Breast epithelium (tissue), 4 donors: ENCODE data around the gene VSTM2B. TPM values are rescaled to one million over a fixed set of nuclear protein-coding genes. Genes with fewer than 3 reads are reported as not detected.

Experiments
- DNase-seq, 2 donors: peaks; one replicate each; pipeline ENCODE4 v3.0.0-alpha.2; 2019; ENCODE audit warnings: low spot score in 2 of 2
- H3K27ac ChIP-seq, 2 donors: fragments of 200-600 bp; sonication (generic) in 1 of 2; one replicate each; pipeline ENCODE4 v1.5.1; 2016 to 2019; ENCODE audit warnings: mild to moderate bottlenecking in 1 of 2
- H3K27me3 ChIP-seq, 2 donors: fragments of 200-600 bp; sonication (generic) in 1 of 2; one replicate each; pipeline versions ENCODE4 v1.5.1 to v1.6.0; 2017 to 2019; ENCODE audit warnings: control low read depth in 1 of 2, mild to moderate bottlenecking in 1 of 2
- H3K36me3 ChIP-seq: fragments of 200-600 bp; one replicate; pipeline ENCODE4 v1.5.1; 2019
- H3K4me1 ChIP-seq, 2 donors: fragments of 200-600 bp; sonication (generic); one replicate each; pipeline ENCODE4 v1.5.1; 2016 to 2019; ENCODE audit warnings: control low read depth in 1 of 2
- H3K4me3 ChIP-seq, 3 donors: fragments of 200-600 bp; sonication (generic); 1 replicate in 2 of 3; 2 replicates in 1 of 3; pipeline ENCODE4 v1.5.1; 2016 to 2019; ENCODE audit warnings: mild to moderate bottlenecking in 3 of 3, moderate library complexity in 2 of 3
- H3K9me3 ChIP-seq, 2 donors: fragments of 200-600 bp; sonication (generic) in 1 of 2; one replicate each; pipeline ENCODE4 v1.5.1; 2016 to 2019; ENCODE audit warnings: control low read depth in 1 of 2
- POLR2A ChIP-seq: fragments of 450-650 bp; IDR thresholded peaks from one replicate; pipeline ENCODE4 v1.6.1; 2016; ENCODE audit warnings: antibody characterized with exemption, mild to moderate bottlenecking, moderate library complexity
- POLR2AphosphoS5 ChIP-seq, 3 donors: sonication (generic); formaldehyde crosslinking; IDR thresholded peaks; one replicate each; pipeline ENCODE4 v1.6.1; 2017; ENCODE audit warnings: antibody characterized with exemption in 3 of 3
- intact Hi-C: fragments of 100-400 bp; cut with DNase I; formaldehyde crosslinking; loops from one replicate; pipeline ENCODE4 v1.15.1; 2023; ENCODE audit warnings: low total_unique reads
- total RNA-seq, 3 donors: library from RNA; depleted of rRNA; stranded (reverse); fragments of >200 nt; gene quantifications; one replicate each; pipeline ENCODE4 v1.1.0, GENCODE V29; 2016
- TF ChIP-seq, protein P1 (sequence below), 3 donors: fragments of 450-650 bp; IDR thresholded peaks; one replicate each; pipeline ENCODE4 v1.5.1; 2016 to 2017; ENCODE audit warnings: antibody characterized with exemption in 3 of 3, mild to moderate bottlenecking in 3 of 3, moderate library complexity in 3 of 3

VSTM2B gene
- total RNA-seq, 3 donors from 2014 or later, result not detected

DNA sequence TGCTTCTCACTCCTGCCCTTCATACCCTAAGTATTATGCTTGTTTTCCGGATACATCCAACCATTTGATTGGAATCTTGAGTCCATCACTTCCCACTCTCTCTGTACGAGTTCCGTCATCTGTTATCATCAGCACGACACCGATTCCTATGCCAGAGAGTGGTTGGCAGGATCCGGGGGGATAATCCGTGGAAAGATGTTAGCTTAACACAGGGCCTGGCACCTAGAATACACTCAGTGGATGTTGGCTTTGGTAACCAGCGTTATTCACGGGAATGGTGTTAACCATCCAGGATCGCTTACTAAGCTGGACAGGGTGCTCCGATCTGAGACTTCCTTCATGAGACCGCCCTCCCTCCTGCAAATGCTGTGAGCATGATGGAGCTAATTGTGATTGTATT lies 12.4 kb downstream of the VSTM2B start:
- Histone ChIP-seq H3K9me3 (no peaks in the 10 kb centered on the region), H3K4me1 (no peaks in the 10 kb centered on the region), H3K27me3 (peaks cover 0 to 35% of the 10 kb centered on the region in 2 donors), H3K36me3 (no peaks in the 10 kb centered on the region), H3K4me3 (no peak overlapping the region), H3K27ac (no peak overlapping the region)
- intact Hi-C loops, result no loop called here
- TF ChIP-seq, protein P1, sequence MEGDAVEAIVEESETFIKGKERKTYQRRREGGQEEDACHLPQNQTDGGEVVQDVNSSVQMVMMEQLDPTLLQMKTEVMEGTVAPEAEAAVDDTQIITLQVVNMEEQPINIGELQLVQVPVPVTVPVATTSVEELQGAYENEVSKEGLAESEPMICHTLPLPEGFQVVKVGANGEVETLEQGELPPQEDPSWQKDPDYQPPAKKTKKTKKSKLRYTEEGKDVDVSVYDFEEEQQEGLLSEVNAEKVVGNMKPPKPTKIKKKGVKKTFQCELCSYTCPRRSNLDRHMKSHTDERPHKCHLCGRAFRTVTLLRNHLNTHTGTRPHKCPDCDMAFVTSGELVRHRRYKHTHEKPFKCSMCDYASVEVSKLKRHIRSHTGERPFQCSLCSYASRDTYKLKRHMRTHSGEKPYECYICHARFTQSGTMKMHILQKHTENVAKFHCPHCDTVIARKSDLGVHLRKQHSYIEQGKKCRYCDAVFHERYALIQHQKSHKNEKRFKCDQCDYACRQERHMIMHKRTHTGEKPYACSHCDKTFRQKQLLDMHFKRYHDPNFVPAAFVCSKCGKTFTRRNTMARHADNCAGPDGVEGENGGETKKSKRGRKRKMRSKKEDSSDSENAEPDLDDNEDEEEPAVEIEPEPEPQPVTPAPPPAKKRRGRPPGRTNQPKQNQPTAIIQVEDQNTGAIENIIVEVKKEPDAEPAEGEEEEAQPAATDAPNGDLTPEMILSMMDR (IDR thresholded peaks at IDR 0.05), result no peak
- TF ChIP-seq POLR2A (no peak), POLR2AphosphoS5 (IDR thresholded peaks at IDR 0.05) (no peak)
- DNase-seq, result no peak

DNA sequence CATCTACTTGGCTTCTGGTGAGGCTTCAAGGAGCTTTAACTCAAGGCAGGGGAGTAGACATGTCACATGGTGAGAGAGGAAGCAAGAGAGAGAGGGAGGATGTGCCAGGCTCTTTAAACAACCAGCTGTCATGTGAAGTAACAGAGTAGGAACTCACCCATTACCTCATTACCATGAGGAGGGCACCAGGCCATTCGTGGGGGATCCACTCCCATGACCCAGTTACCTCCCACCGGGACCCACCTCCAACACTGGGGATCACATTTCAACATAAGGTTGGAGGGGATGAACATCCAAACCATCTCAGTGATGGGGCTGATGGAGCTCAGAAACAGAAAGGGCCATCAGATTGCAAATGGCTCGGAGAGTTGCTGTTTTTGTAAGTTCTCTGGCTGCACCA lies 12.9 kb downstream of the VSTM2B start:
- H3K27me3 ChIP-seq, result peaks cover 0 to 30% of the 10 kb centered on the region in 2 donors
- H3K4me3 ChIP-seq, result no peak overlapping the region
- intact Hi-C loops, result no loop called here
- DNase-seq, result peak in 1 of 2 donors; percentile 19
- TF ChIP-seq POLR2A (no peak), POLR2AphosphoS5 (IDR thresholded peaks at IDR 0.05) (no peak)
- TF ChIP-seq, protein P1 (IDR thresholded peaks at IDR 0.05), result no peak
- no peaks in the 10 kb centered on the region for H3K36me3 ChIP-seq
- H3K9me3 ChIP-seq, result no peaks in the 10 kb centered on the region
- H3K4me1 ChIP-seq, result no peaks in the 10 kb centered on the region
- no peak overlapping the region for H3K27ac ChIP-seq

DNA sequence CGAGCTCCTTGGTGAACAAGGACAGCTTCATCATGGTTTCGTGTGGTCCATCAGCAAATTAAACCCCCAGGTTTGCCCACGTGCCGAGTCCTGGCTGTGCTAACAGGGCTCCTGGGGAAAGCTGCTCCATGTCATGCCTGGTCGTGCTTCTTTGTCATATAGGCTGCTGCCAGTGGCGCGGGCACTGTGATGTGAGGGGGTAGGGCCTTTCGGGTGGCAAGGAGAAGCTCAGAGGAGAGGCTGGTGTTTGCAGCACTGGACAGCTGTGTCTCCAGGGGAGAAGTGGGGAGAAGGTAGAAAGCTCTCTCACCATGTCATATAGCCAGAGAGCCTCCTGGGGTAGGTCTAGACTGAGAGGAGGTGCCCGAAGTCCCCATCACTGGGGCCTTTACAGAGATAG lies 13.3 kb downstream of the VSTM2B start:
- Histone ChIP-seq H3K27me3 (peaks cover 0 to 28% of the 10 kb centered on the region in 2 donors), H3K4me1 (no peaks in the 10 kb centered on the region), H3K36me3 (no peaks in the 10 kb centered on the region), H3K27ac (no peak overlapping the region), H3K9me3 (no peaks in the 10 kb centered on the region), H3K4me3 (no peak overlapping the region)
- DNase-seq, result peak in 1 of 2 donors; percentile 25
- no peak for TF ChIP-seq POLR2A
- TF ChIP-seq, protein P1 (IDR thresholded peaks at IDR 0.05), result no peak
- intact Hi-C loops, result no loop called here

DNA sequence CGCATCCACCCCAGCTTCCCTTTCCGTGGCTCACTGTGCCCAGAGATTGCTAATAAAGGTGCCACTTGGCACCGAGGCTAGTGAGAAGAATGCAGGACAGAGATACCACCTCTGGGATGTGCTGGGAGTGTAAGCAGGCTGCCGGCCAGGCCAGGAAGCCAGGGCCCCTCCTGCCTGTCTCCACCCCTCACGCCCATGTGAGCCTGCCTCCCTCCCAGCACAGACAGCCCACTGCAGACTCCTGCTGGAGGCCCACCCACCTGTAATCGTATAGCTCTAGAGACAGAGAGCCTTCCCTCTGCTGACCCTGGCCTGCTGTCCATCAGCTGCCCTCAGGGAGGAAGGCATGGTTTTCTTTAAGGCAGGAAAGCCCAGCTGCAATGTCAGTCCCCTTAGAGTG lies 13.9 kb downstream of the VSTM2B start:
- TF ChIP-seq, protein P1 (IDR thresholded peaks at IDR 0.05), result no peak
- TF ChIP-seq POLR2AphosphoS5 (IDR thresholded peaks at IDR 0.05), result no peak
- no peak for TF ChIP-seq POLR2A
- DNase-seq, result peak in 1 of 2 donors; percentile 34
- intact Hi-C loops, result no loop called here
- no peak overlapping the region for H3K4me3 ChIP-seq
- no peak overlapping the region for H3K27ac ChIP-seq
- H3K9me3 ChIP-seq, result no peaks in the 10 kb centered on the region
- H3K4me1 ChIP-seq, result no peaks in the 10 kb centered on the region
- H3K36me3 ChIP-seq, result no peaks in the 10 kb centered on the region
- peaks cover 0 to 28% of the 10 kb centered on the region in 2 donors for H3K27me3 ChIP-seq

DNA sequence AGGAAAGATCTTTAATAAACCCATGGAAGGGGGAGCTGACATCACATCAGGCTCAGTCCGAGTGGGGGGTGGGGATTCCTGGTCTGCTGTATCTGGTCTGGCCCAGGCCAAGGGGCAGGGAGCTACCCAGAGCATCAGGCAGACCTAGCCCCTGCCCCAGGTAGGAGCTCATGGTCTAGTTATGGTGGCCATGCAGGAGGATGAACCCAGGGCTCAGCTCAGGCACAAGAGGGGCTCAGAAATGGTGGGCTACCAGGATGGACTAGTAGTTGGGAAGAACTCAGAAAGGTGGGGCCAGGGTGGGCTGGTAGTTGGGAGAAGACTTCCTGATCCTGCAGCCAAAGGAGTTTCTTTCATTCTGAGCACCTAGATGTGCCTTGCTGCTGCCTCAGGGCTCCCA lies 14.3 kb downstream of the VSTM2B start:
- intact Hi-C loops, result no loop called here
- no peak overlapping the region for H3K4me3 ChIP-seq
- H3K36me3 ChIP-seq, result no peaks in the 10 kb centered on the region
- DNase-seq, result no peak
- H3K4me1 ChIP-seq, result no peaks in the 10 kb centered on the region
- H3K27me3 ChIP-seq, result peaks cover 0 to 28% of the 10 kb centered on the region in 2 donors
- TF ChIP-seq POLR2AphosphoS5 (IDR thresholded peaks at IDR 0.05) (no peak), POLR2A (no peak)
- TF ChIP-seq, protein P1 (IDR thresholded peaks at IDR 0.05), result no peak
- no peak overlapping the region for H3K27ac ChIP-seq
- H3K9me3 ChIP-seq, result no peaks in the 10 kb centered on the region
